ENCODE measurements around the gene NEMP1.

The NEMP1 gene

DNA sequence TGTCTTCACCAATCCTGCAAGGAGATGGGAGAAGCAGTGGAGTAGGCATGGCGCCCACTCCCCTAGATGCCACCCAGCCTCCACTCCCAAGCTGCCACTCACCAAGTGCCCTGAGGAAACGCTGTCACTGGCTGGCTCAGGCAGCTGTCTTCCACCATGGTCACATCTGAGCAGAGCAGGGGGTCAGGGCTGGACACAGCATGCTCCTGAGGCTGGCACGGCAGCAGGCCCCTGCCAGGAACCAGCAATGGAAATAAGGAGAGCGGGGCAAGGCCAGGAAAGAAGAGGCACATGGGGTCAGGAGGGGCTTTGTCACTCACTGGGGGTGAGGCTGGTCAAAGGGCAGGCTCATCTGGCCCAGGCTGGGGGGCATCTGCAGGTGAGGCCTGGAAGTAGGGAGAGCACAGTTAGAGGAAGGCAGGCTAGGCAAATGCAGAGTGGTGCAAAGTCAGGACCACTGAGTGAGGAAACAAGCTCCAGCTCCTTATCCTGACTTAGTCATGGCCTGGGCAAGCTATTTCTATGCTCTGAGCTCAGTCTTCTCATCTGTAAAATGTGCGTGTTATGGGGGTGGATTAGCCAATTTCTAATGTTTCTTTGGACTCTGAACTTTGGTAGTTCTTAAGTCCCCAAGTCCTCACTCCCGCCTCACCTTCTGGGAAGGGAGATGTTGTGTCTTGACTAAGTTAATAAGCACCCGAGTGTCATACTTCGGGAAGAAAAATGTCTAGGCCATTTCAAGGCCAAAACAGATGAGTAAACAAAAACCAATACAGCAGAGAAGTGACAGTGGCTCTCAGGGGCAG is 18.4 kb upstream of the NEMP1 start:
- H3K4me1 ChIP-seq (ENCODE audit: control insufficient read depth, low read depth, low read length): peaks cover 7% of the 10 kb centered on the region
- no peak overlapping the region for H3K56ac ChIP-seq (ENCODE audit: low read length)
- no peak overlapping the region for H3K9ac ChIP-seq (ENCODE audit: low read length)
- no peak overlapping the region for H3K4me3 ChIP-seq (ENCODE audit: low read length)
- no peak overlapping the region for H3K4ac ChIP-seq (ENCODE audit: low read depth, low read length)
- no peak for DNase-seq
- H2BK120ac ChIP-seq (ENCODE audit: low read depth, low read length): no peak overlapping the region
- H3K4me2 ChIP-seq (ENCODE audit: low read length): no peak overlapping the region
- H2AK5ac ChIP-seq (ENCODE audit: low read length): no peak overlapping the region
- peaks cover 11% of the 10 kb centered on the region for H3K36me3 ChIP-seq (ENCODE audit: control insufficient read depth, insufficient read depth, low read length)
- no peak overlapping the region for H2BK15ac ChIP-seq (replicated peaks; ENCODE audit: low read depth)
- no CpG with 5 or more reads among the region's 8 CpGs for WGBS (ENCODE audit: extremely low coverage, insufficient coverage, low lambda C conversion rate)
- no peak overlapping the region for H4K8ac ChIP-seq (ENCODE audit: low read depth, low read length)
- no peaks in the 10 kb centered on the region for H3K79me2 ChIP-seq (ENCODE audit: control insufficient read depth, insufficient read depth, low read length)
- H3K18ac ChIP-seq (ENCODE audit: low read length): no peak overlapping the region
- no peak overlapping the region for H2BK5ac ChIP-seq (ENCODE audit: low read length)
- no peaks in the 10 kb centered on the region for H3K79me1 ChIP-seq (ENCODE audit: low read length)
- no peaks in the 10 kb centered on the region for H3K27me3 ChIP-seq (ENCODE audit: insufficient read depth, low read length, poor library complexity)
- no peak overlapping the region for H3K27ac ChIP-seq (ENCODE audit: low read depth, low read length)
- no peak overlapping the region for H3K23ac ChIP-seq (ENCODE audit: low read length)
- no peak overlapping the region for H4K5ac ChIP-seq (ENCODE audit: low read length)

DNA sequence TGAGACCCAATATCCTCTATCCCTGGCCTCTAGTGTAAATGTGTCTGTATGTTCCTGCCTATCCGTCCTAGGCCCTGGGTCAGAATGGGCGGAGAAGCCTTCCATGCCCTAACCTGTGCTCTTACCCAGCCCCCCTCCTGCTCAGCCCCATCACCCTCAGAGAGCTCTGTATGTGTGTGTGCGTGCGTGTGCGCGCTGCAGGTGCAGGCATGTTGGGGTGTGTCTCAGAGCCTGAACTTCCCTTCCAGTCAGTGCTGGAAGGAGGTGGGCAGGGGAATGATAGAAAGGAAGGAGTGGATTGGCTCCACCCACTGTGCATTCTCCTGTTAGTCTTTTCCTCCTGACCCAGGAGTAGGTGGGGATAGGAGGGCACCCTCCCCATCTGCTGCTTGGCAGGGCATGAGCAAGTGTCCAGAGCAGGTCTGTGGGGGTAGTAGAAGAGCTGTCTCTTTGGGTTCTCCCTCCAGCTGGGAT is 17.5 kb upstream of the NEMP1 start:
- H3K36me3 ChIP-seq (ENCODE audit: control insufficient read depth, insufficient read depth, low read length): peaks cover 12% of the 10 kb centered on the region

DNA sequence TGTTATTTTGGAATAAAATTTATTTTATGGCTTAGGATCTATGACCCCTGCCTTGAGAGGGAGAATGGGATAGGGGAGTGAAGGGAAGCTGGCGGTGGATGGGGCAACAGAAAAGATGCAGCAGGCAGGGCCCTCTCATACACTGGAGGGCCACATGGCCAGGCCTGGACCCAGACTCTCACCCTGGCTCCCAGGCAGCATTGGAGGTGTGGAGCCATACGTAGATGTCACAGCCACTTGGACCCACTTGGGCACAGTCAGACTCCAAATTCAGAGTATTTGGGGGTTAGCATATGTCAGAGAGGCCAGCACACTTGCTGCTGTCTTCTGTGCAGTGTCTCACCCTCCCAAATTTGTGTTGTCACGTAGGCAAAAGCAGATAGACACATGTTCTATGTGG is 16.8 kb upstream of the NEMP1 start:
- no peak overlapping the region for H3K4ac ChIP-seq (ENCODE audit: low read depth, low read length)
- no peak overlapping the region for H3K23ac ChIP-seq (ENCODE audit: low read length)
- H2AK5ac ChIP-seq (ENCODE audit: low read length): no peak overlapping the region
- H3K27me3 ChIP-seq (ENCODE audit: insufficient read depth, low read length, poor library complexity): no peaks in the 10 kb centered on the region
- no peak overlapping the region for H3K4me2 ChIP-seq (ENCODE audit: low read length)
- H3K36me3 ChIP-seq (ENCODE audit: control insufficient read depth, insufficient read depth, low read length): peaks cover 12% of the 10 kb centered on the region
- WGBS (ENCODE audit: extremely low coverage, insufficient coverage, low lambda C conversion rate): no CpG with 5 or more reads among the region's 3 CpGs
- H2BK15ac ChIP-seq (replicated peaks; ENCODE audit: low read depth): no peak overlapping the region
- H3K18ac ChIP-seq (ENCODE audit: low read length): no peak overlapping the region
- no peak overlapping the region for H4K8ac ChIP-seq (ENCODE audit: low read depth, low read length)
- no peak overlapping the region for H2BK120ac ChIP-seq (ENCODE audit: low read depth, low read length)
- H3K79me1 ChIP-seq (ENCODE audit: low read length): peaks cover 5% of the 10 kb centered on the region
- DNase-seq: no peak
- H3K4me1 ChIP-seq (ENCODE audit: control insufficient read depth, low read depth, low read length): peaks cover 7% of the 10 kb centered on the region
- H3K56ac ChIP-seq (ENCODE audit: low read length): no peak overlapping the region
- H3K4me3 ChIP-seq (ENCODE audit: low read length): no peak overlapping the region
- H2BK5ac ChIP-seq (ENCODE audit: low read length): no peak overlapping the region
- H3K9ac ChIP-seq (ENCODE audit: low read length): no peak overlapping the region
- no peak overlapping the region for H3K27ac ChIP-seq (ENCODE audit: low read depth, low read length)
- H4K5ac ChIP-seq (ENCODE audit: low read length): no peak overlapping the region
- H3K79me2 ChIP-seq (ENCODE audit: control insufficient read depth, insufficient read depth, low read length): peaks cover 4% of the 10 kb centered on the region

More for the DNA sequence above, 17.5 kb upstream of the NEMP1 start:
- H3K27me3 ChIP-seq (ENCODE audit: insufficient read depth, low read length, poor library complexity): no peaks in the 10 kb centered on the region
- no peak overlapping the region for H4K5ac ChIP-seq (ENCODE audit: low read length)
- no peak overlapping the region for H3K18ac ChIP-seq (ENCODE audit: low read length)
- no peak overlapping the region for H2BK5ac ChIP-seq (ENCODE audit: low read length)
- H2AK5ac ChIP-seq (ENCODE audit: low read length): no peak overlapping the region
- no peak overlapping the region for H3K4me2 ChIP-seq (ENCODE audit: low read length)
- H3K4me1 ChIP-seq (ENCODE audit: control insufficient read depth, low read depth, low read length): peaks cover 7% of the 10 kb centered on the region
- H3K9ac ChIP-seq (ENCODE audit: low read length): no peak overlapping the region
- no peak overlapping the region for H3K27ac ChIP-seq (ENCODE audit: low read depth, low read length)
- H2BK15ac ChIP-seq (replicated peaks; ENCODE audit: low read depth): no peak overlapping the region
- no peaks in the 10 kb centered on the region for H3K79me1 ChIP-seq (ENCODE audit: low read length)
- no peak overlapping the region for H3K56ac ChIP-seq (ENCODE audit: low read length)
- DNase-seq: no peak
- no peak overlapping the region for H2BK120ac ChIP-seq (ENCODE audit: low read depth, low read length)
- H3K4ac ChIP-seq (ENCODE audit: low read depth, low read length): no peak overlapping the region
- H4K8ac ChIP-seq (ENCODE audit: low read depth, low read length): no peak overlapping the region
- no CpG with 5 or more reads among the region's 6 CpGs for WGBS (ENCODE audit: extremely low coverage, insufficient coverage, low lambda C conversion rate)
- no peaks in the 10 kb centered on the region for H3K79me2 ChIP-seq (ENCODE audit: control insufficient read depth, insufficient read depth, low read length)
- H3K4me3 ChIP-seq (ENCODE audit: low read length): no peak overlapping the region
- no peak overlapping the region for H3K23ac ChIP-seq (ENCODE audit: low read length)

DNA sequence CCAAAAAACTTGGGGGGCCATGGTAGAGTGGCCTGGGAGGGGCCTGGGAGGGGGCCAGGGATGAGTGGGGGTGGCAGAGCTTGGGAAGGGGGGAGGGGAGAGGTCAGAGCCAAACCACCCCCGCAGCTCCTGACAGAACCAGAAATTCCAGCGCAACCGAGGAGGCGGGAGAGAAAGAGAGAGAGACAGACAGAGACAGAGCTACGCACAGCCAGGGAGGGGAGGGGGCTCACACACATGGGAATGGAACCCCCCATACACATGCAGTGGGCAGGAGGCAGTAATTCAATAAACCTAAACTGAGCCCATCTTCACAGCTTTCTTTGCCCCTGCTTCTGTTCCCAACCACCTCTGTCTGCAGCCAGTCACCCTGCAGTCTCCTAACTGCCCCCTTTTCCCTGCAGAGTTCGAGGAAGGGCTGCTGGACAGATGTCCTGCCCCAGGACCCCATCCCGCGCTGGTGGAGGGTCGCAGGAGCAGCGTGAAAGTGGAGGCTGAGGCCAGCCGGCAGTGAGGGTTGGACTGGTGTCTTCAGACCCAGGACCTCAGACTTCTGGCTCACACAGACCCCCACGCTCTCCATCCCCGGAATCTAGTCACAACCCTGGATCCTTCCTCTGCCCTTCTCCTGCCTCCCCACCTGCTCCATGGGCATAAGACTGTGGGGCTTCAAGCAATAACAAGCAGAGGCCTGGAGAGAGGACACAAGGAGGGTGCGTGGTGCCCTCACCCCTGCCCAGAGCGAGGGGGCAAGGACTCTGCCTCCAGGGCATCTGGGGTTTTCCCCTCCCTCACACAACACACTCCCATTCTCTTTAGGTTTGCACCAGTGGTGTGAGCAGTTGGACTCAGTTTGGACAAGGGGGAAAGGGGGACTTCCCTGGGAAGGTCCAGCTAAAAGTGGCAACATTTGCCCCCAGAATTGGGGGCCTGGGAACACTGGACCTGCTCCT is 15.9 kb upstream of the NEMP1 start:
- H3K23ac ChIP-seq (ENCODE audit: low read length): peak overlapping the region; percentile 84
- H3K18ac ChIP-seq (ENCODE audit: low read length): peak overlapping the region; percentile 28
- no peak overlapping the region for H2BK5ac ChIP-seq (ENCODE audit: low read length)
- H3K79me1 ChIP-seq (ENCODE audit: low read length): peaks cover 5% of the 10 kb centered on the region
- peak overlapping the region; percentile 88 for H3K56ac ChIP-seq (ENCODE audit: low read length)
- H3K4me3 ChIP-seq (ENCODE audit: low read length): no peak overlapping the region
- no peak overlapping the region for H4K5ac ChIP-seq (ENCODE audit: low read length)
- H2BK120ac ChIP-seq (ENCODE audit: low read depth, low read length): no peak overlapping the region
- no peak overlapping the region for H3K27ac ChIP-seq (ENCODE audit: low read depth, low read length)
- no peaks in the 10 kb centered on the region for H3K27me3 ChIP-seq (ENCODE audit: insufficient read depth, low read length, poor library complexity)
- peaks cover 12% of the 10 kb centered on the region for H3K36me3 ChIP-seq (ENCODE audit: control insufficient read depth, insufficient read depth, low read length)
- peak overlapping the region; percentile 17 for H3K4me2 ChIP-seq (ENCODE audit: low read length)
- WGBS (ENCODE audit: extremely low coverage, insufficient coverage, low lambda C conversion rate): no CpG with 5 or more reads among the region's 15 CpGs
- H3K9ac ChIP-seq (ENCODE audit: low read length): peak overlapping the region; percentile 64
- H2AK5ac ChIP-seq (ENCODE audit: low read length): peak overlapping the region; percentile 76
- H3K4me1 ChIP-seq (ENCODE audit: control insufficient read depth, low read depth, low read length): peaks cover 7% of the 10 kb centered on the region
- no peak overlapping the region for H2BK15ac ChIP-seq (replicated peaks; ENCODE audit: low read depth)
- H3K4ac ChIP-seq (ENCODE audit: low read depth, low read length): no peak overlapping the region
- no peak overlapping the region for H4K8ac ChIP-seq (ENCODE audit: low read depth, low read length)
- peaks cover 7% of the 10 kb centered on the region for H3K79me2 ChIP-seq (ENCODE audit: control insufficient read depth, insufficient read depth, low read length)
- DNase-seq: no peak

DNA sequence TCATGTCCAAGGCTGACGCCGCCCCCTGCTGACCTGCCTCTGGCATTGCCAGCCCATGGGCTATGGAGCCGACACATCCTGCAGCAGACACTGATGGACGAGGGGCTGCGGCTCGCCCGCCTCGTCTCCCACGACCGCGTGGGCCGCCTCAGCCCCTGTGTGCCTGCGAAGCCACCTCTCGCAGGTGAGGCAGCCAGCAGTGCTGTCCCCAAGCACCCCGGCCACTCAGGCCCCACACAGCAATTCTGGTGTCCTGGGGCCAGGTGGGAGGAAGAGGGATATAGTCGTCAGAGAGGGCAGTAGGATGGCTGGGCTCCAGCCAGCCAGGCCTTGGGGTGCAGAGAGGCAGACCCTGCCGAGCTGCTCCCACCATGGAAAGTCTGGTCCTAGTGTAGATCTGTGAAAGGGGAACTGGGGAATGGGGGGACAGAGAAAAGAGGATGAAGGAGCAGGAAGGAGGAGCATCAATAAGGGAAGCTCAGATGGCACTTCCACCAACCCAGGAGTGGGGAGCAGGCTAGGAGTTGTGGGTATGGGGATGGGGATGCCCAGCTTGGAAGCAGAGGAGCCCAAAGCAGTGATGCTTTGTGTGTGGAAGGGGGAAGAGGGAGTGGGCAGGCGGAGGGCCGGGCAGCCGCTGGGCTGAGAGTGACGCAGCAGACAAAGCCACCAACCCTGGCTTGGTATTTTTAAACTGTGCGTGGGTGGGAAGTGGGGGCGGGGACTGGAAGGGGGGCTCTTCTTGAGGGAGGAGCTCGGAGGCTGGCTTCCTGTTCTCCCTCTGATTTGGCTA is 15.0 kb upstream of the NEMP1 start:
- Histone ChIP-seq H4K8ac (ENCODE audit: low read depth, low read length) (no peak overlapping the region), H2BK5ac (ENCODE audit: low read length) (peak overlapping the region; percentile 9), H4K5ac (ENCODE audit: low read length) (no peak overlapping the region), H3K4me3 (ENCODE audit: low read length) (no peak overlapping the region), H3K79me2 (ENCODE audit: control insufficient read depth, insufficient read depth, low read length) (peaks cover 8% of the 10 kb centered on the region), H2BK120ac (ENCODE audit: low read depth, low read length) (no peak overlapping the region), H3K23ac (ENCODE audit: low read length) (peak overlapping the region; percentile 31), H3K4me1 (ENCODE audit: control insufficient read depth, low read depth, low read length) (peaks cover 7% of the 10 kb centered on the region), H3K9ac (ENCODE audit: low read length) (peak overlapping the region; percentile 61), H3K27me3 (ENCODE audit: insufficient read depth, low read length, poor library complexity) (no peaks in the 10 kb centered on the region), H2AK5ac (ENCODE audit: low read length) (peak overlapping the region; percentile 79), H3K27ac (ENCODE audit: low read depth, low read length) (peak overlapping the region; percentile 35), H3K18ac (ENCODE audit: low read length) (peak overlapping the region; percentile 28), H3K4ac (ENCODE audit: low read depth, low read length) (no peak overlapping the region), H2BK15ac (replicated peaks; ENCODE audit: low read depth) (no peak overlapping the region), H3K36me3 (ENCODE audit: control insufficient read depth, insufficient read depth, low read length) (peaks cover 11% of the 10 kb centered on the region), H3K79me1 (ENCODE audit: low read length) (peaks cover 6% of the 10 kb centered on the region), H3K4me2 (ENCODE audit: low read length) (no peak overlapping the region), H3K56ac (ENCODE audit: low read length) (peak overlapping the region; percentile 71)
- WGBS (ENCODE audit: extremely low coverage, insufficient coverage, low lambda C conversion rate): no CpG with 5 or more reads among the region's 24 CpGs
- DNase-seq: peak; percentile 75

All from mesendoderm (in vitro differentiated cells).